ENCODE results near the gene NOP16. TPM values are rescaled to one million over a fixed set of nuclear protein-coding genes. Genes with fewer than 3 reads are reported as not detected.

NOP16 gene
- total and polyA plus RNA-seq, 2 donors (not counting 1 experiment from before 2014, with no cell fraction given), result 11.1 to 26.3 TPM

DNA sequence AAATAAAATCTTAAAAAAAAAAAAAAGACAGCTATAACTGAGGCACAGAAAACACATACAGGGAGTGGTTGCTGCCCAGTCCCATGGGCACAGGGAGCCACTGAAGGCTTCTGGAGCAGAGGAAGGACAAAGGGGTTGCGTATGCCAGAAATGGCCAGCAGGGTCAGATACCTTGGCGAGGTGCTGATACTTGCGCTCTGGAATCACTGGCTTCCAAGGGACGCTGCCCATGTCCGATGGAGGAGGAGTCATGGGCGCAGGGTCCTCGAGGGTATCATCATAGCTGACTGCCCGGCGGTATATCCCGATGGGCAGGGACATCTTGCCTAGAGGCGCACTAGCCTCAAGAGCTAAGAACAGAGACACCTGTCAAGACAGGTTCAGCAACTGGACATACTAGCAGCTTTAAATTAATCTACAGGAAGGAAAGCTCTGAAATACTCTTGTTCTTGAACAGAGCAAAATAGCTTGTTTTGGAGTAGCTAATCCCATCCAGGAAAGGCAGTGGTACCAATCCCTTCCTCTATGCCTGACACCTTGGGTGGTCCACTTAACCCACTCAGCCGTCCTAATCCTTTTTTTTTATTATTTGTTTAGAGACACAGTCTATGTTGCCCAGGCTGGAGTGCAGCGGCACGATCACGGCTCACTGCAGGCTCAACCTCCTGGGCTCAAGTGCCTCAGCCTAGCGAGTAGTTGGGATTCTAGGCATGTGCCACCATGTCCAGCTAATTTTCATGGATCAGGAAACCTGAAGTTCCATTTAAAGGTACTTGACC, 32.8 kb downstream of the NOP16 start:
- no peak overlapping the region for H3K9ac ChIP-seq (ENCODE audit: insufficient read depth, low read length)
- H3K27me3 ChIP-seq (ENCODE audit: control insufficient read depth, insufficient read depth, low read length), result no peaks in the 10 kb centered on the region
- H3K4me3 ChIP-seq (replicated peaks in 1 of 4; ENCODE audit: control extremely low read depth in 1 of 4, insufficient read depth in 1 of 4, low read depth in 3 of 4, low read length in 4 of 4), result no peak overlapping the region
- H3K9me3 ChIP-seq (ENCODE audit: control insufficient read depth, insufficient read depth, low read depth, low read length), result no peaks in the 10 kb centered on the region
- peaks cover 10% of the 10 kb centered on the region for H3K36me3 ChIP-seq (ENCODE audit: control insufficient read depth, insufficient read depth, low read length)
- no peak overlapping the region for H3K27ac ChIP-seq (ENCODE audit: insufficient read depth, low read length)
- H4K20me1 ChIP-seq (ENCODE audit: control insufficient read depth, extremely low read depth, insufficient read depth, low read length), result no peaks in the 10 kb centered on the region
- peaks cover 2% of the 10 kb centered on the region for H3K4me1 ChIP-seq (ENCODE audit: control insufficient read depth, extremely low read depth, insufficient read depth, low read length)
- H2AFZ ChIP-seq (ENCODE audit: low read length), result no peak overlapping the region
- H3K79me2 ChIP-seq (ENCODE audit: control insufficient read depth, insufficient read depth, low read length), result peaks cover 43% of the 10 kb centered on the region
- no peak for TF ChIP-seq EZH2 (IDR thresholded peaks at IDR 0.05; ENCODE audit: low read length, missing control alignments)
- TF ChIP-seq, protein P1, sequence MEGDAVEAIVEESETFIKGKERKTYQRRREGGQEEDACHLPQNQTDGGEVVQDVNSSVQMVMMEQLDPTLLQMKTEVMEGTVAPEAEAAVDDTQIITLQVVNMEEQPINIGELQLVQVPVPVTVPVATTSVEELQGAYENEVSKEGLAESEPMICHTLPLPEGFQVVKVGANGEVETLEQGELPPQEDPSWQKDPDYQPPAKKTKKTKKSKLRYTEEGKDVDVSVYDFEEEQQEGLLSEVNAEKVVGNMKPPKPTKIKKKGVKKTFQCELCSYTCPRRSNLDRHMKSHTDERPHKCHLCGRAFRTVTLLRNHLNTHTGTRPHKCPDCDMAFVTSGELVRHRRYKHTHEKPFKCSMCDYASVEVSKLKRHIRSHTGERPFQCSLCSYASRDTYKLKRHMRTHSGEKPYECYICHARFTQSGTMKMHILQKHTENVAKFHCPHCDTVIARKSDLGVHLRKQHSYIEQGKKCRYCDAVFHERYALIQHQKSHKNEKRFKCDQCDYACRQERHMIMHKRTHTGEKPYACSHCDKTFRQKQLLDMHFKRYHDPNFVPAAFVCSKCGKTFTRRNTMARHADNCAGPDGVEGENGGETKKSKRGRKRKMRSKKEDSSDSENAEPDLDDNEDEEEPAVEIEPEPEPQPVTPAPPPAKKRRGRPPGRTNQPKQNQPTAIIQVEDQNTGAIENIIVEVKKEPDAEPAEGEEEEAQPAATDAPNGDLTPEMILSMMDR (conservative IDR thresholded peaks at IDR 0.05 in 1 of 2, IDR thresholded peaks at IDR 0.05 in 1 of 2; ENCODE audit: low read depth in 1 of 2, low read length in 2 of 2), result no peak
- DNase-seq (ENCODE audit: low read depth in 2 of 2), result no peak
- H3K4me2 ChIP-seq (ENCODE audit: extremely low read depth, insufficient read depth, low read length), result no peak overlapping the region

DNA sequence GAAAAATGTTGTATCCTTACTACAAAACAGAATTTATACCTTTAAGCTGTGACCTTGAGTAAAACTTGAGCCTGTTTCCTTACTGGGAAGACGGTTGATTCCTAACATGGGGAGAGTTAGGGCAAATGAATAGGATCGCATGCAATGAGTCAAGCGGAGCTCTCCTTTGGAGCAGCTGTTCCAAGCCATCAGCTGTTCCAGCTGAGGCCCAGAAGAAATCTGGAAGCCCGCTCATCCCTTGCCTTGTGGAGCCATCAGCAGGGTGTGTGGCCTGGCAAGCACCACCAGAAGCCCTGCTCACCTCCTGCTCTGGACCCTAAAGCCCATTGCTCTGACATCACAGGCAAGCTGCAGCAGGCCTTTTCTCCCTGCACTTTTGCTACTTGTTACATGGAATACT, 34.9 kb downstream of the NOP16 start:
- H3K27ac ChIP-seq (ENCODE audit: insufficient read depth, low read length), result no peak overlapping the region
- no peak overlapping the region for H3K9ac ChIP-seq (ENCODE audit: insufficient read depth, low read length)
- H3K9me3 ChIP-seq (ENCODE audit: control insufficient read depth, insufficient read depth, low read depth, low read length), result no peaks in the 10 kb centered on the region
- H3K79me2 ChIP-seq (ENCODE audit: control insufficient read depth, insufficient read depth, low read length), result peaks cover 38% of the 10 kb centered on the region
- H3K4me2 ChIP-seq (ENCODE audit: extremely low read depth, insufficient read depth, low read length), result no peak overlapping the region
- no peaks in the 10 kb centered on the region for H3K4me1 ChIP-seq (ENCODE audit: control insufficient read depth, extremely low read depth, insufficient read depth, low read length)
- H3K36me3 ChIP-seq (ENCODE audit: control insufficient read depth, insufficient read depth, low read length), result peaks cover 16% of the 10 kb centered on the region
- DNase-seq (ENCODE audit: low read depth in 2 of 2), result no peak
- H4K20me1 ChIP-seq (ENCODE audit: control insufficient read depth, extremely low read depth, insufficient read depth, low read length), result no peaks in the 10 kb centered on the region
- TF ChIP-seq EZH2 (IDR thresholded peaks at IDR 0.05; ENCODE audit: low read length, missing control alignments), result no peak
- TF ChIP-seq, protein P1 (conservative IDR thresholded peaks at IDR 0.05 in 1 of 2, IDR thresholded peaks at IDR 0.05 in 1 of 2; ENCODE audit: low read depth in 1 of 2, low read length in 2 of 2), result no peak
- no peak overlapping the region for H2AFZ ChIP-seq (ENCODE audit: low read length)
- H3K27me3 ChIP-seq (ENCODE audit: control insufficient read depth, insufficient read depth, low read length), result no peaks in the 10 kb centered on the region
- no peak overlapping the region for H3K4me3 ChIP-seq (replicated peaks in 1 of 4; ENCODE audit: control extremely low read depth in 1 of 4, insufficient read depth in 1 of 4, low read depth in 3 of 4, low read length in 4 of 4)

DNA sequence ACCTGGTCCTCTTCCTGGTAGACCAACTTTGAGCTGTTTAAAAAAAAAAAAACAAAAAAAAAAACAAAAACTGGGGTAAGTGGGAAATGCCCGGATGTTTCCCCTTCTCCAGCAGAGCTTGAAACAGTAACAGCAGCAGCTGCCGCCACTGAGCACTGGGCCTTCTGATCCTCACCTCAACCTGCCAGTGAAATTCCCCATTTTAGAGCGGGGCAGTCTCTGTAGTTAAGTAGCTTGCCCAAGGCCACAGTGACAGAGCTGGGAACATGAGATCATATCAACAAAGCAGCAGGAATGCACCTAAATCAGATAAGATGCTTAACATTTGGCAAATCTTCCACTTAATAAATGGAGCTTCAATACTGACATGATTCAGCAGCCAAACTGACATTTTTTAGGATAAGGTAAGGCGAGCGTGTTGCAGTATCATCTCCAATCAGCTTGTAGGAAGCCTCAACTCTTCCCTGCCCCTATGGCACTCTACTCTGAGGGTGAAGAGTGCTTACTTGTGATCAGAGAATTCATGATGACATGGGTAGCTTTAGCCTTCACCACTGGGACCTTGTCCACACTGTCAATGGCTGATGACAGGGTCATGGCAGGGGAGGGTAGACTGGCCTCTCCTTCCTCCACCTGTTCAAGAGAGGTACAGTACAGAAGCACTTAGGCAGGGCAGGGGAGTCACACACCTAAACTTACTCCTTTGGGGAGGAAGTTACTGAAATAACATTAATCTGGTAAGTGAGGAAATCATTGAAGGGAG, 36.1 kb downstream of the NOP16 start:
- H3K27ac ChIP-seq (ENCODE audit: insufficient read depth, low read length), result no peak overlapping the region

More for the DNA sequence above, 36.1 kb downstream of the NOP16 start:
- TF ChIP-seq EZH2 (IDR thresholded peaks at IDR 0.05; ENCODE audit: low read length, missing control alignments), result no peak
- TF ChIP-seq, protein P1 (conservative IDR thresholded peaks at IDR 0.05 in 1 of 2, IDR thresholded peaks at IDR 0.05 in 1 of 2; ENCODE audit: low read depth in 1 of 2, low read length in 2 of 2), result no peak
- Histone ChIP-seq H3K9me3 (ENCODE audit: control insufficient read depth, insufficient read depth, low read depth, low read length) (no peaks in the 10 kb centered on the region), H3K36me3 (ENCODE audit: control insufficient read depth, insufficient read depth, low read length) (peaks cover 21% of the 10 kb centered on the region), H3K4me1 (ENCODE audit: control insufficient read depth, extremely low read depth, insufficient read depth, low read length) (no peaks in the 10 kb centered on the region), H3K79me2 (ENCODE audit: control insufficient read depth, insufficient read depth, low read length) (peaks cover 28% of the 10 kb centered on the region), H3K9ac (ENCODE audit: insufficient read depth, low read length) (no peak overlapping the region), H3K4me3 (replicated peaks in 1 of 4; ENCODE audit: control extremely low read depth in 1 of 4, insufficient read depth in 1 of 4, low read depth in 3 of 4, low read length in 4 of 4) (no peak overlapping the region), H2AFZ (ENCODE audit: low read length) (no peak overlapping the region), H4K20me1 (ENCODE audit: control insufficient read depth, extremely low read depth, insufficient read depth, low read length) (no peaks in the 10 kb centered on the region), H3K27me3 (ENCODE audit: control insufficient read depth, insufficient read depth, low read length) (no peaks in the 10 kb centered on the region), H3K4me2 (ENCODE audit: extremely low read depth, insufficient read depth, low read length) (no peak overlapping the region)
- DNase-seq (ENCODE audit: low read depth in 2 of 2), result peak in 1 of 2 donors; percentile 10

Measured in fibroblast of lung (primary cell).